Kidney (tissue), 14 donors: ENCODE data around the gene RNF113B. TPM values are rescaled to one million over a fixed set of nuclear protein-coding genes. Genes with fewer than 3 reads are reported as not detected.

ENCODE experiments used
- DNase-seq, 5 donors: peaks; one replicate each; pipeline ENCODE4 v3.0.0-alpha.2; 2013 to 2020
- FAIRE-seq: peaks from 2 replicates; lab custom pipeline; 2012; peaks lifted over from hg19 to GRCh38; lab: Jason Lieb, UNC
- H3K27ac ChIP-seq, 2 donors: one replicate each; pipeline ENCODE4 v1.7.0; 2013; ENCODE audit warnings: low read depth in 2 of 2, low read length in 2 of 2, inconsistent platforms in 1 of 2
- H3K27me3 ChIP-seq: one replicate; pipeline ENCODE4 v1.7.1; 2013; ENCODE audit warnings: low read length, inconsistent platforms; ENCODE audit not compliant: control insufficient read depth, insufficient read depth
- H3K36me3 ChIP-seq, 3 donors: one replicate each; pipeline versions ENCODE4 v1.7.0 to v1.7.1; 2013; ENCODE audit warnings: low read length in 3 of 3, control low read depth in 1 of 3, inconsistent platforms in 1 of 3; ENCODE audit not compliant: insufficient read depth in 3 of 3, control insufficient read depth in 2 of 3
- H3K4me1 ChIP-seq, 3 donors: one replicate each; pipeline versions ENCODE4 v1.7.0 to v1.7.1; 2013; ENCODE audit warnings: low read length in 3 of 3, inconsistent platforms in 1 of 3, low read depth in 1 of 3; ENCODE audit not compliant: control insufficient read depth in 2 of 3, insufficient read depth in 2 of 3
- H3K4me3 ChIP-seq, 3 donors: one replicate each; pipeline versions ENCODE4 v1.7.0 to v1.8.1; 2013; ENCODE audit warnings: low read length in 3 of 3, control low read depth in 1 of 3, inconsistent platforms in 1 of 3
- H3K9ac ChIP-seq, 3 donors: one replicate each; pipeline versions ENCODE4 v1.7.0 to v1.7.1; 2013; ENCODE audit warnings: low read length in 3 of 3, control low read depth in 1 of 3, inconsistent platforms in 1 of 3
- H3K9me3 ChIP-seq, 3 donors: one replicate each; pipeline versions ENCODE4 v1.7.0 to v1.7.1; 2013; ENCODE audit warnings: low read length in 3 of 3, control low read depth in 1 of 3, inconsistent platforms in 1 of 3; ENCODE audit not compliant: control insufficient read depth in 2 of 3, insufficient read depth in 1 of 3
- CTCF ChIP-seq: IDR thresholded peaks from 3 replicates; pipeline ENCODE4 v1.5.1; 2012; ENCODE audit warnings: mild to moderate bottlenecking, moderate library complexity, borderline replicate concordance; ENCODE audit not compliant: insufficient read depth; ENCODE audit errors: extremely low read depth
- intact Hi-C: fragments of 100-400 bp; cut with DNase I; formaldehyde crosslinking; loops from one replicate; pipeline ENCODE4 v1.11.1; 2022
- polyA plus RNA-seq: library from polyadenylated mRNA; stranded (reverse); fragments of 350-450 nt; fragmentation: Illumina TruSeq; extraction: RNeasy Lipid Tissue Mini Kit (QIAGEN cat#74804); gene quantifications from one replicate; pipeline ENCODE4 v1.2.3, GENCODE V29; 2014; ENCODE audit warnings: low read depth, low replicate concordance; ENCODE audit not compliant: insufficient read depth
- total RNA-seq: library from RNA; stranded (reverse); fragmentation: NEBNext Ultra II Directional; extraction: Animal tissue kit (Norgen Biotek cat#: 25700); gene quantifications from one replicate; pipeline ENCODE4 v1.2.1, GENCODE V29; 2021
- donor health status: control.
- donor health status: control.
- donor health status: control.
- donor health status: control.
- donor health status: control.
- donor health status: DM: yes; HTN: yes; CAD: no.
- donor health status: Normal renal cell carcinoma (clear cell type).

RNF113B gene
- total and polyA plus RNA-seq, 2 donors from 2014 or later = not detected

GRCh38 chr13:98217597-98217996, 40.5 kb upstream of the RNF113B start:
- FAIRE-seq (no peak), DNase-seq (no peak)
- intact Hi-C loops = no loop called here
- TF ChIP-seq CTCF = no peak
- Histone ChIP-seq H3K27ac (peak overlapping the region in 1 of 2 donors; percentile 12), H3K4me1 (peaks cover 22 to 51% (median 27%) of the 10 kb centered on the region in 3 donors), H3K9me3 (no peaks in the 10 kb centered on the region), H3K36me3 (peaks cover 0 to 21% (median 0%) of the 10 kb centered on the region in 3 donors), H3K9ac (peak overlapping the region in 1 of 3 donors; percentile 17), H3K27me3 (no peaks in the 10 kb centered on the region), H3K4me3 (no peak overlapping the region)

GRCh38 chr13:98216711-98217285, 39.7 kb upstream of the RNF113B start:
- H3K36me3 ChIP-seq = peaks cover 0 to 21% (median 0%) of the 10 kb centered on the region in 3 donors
- H3K4me1 ChIP-seq = peaks cover 18 to 44% (median 26%) of the 10 kb centered on the region in 3 donors
- intact Hi-C loops = no loop called here
- H3K9ac ChIP-seq = no peak overlapping the region
- FAIRE-seq (no peak), DNase-seq (peak in 1 of 5 donors; percentile 65)
- peak overlapping the region in 1 of 2 donors; percentile 53 for H3K27ac ChIP-seq
- no peak overlapping the region for H3K4me3 ChIP-seq
- no peaks in the 10 kb centered on the region for H3K9me3 ChIP-seq
- TF ChIP-seq CTCF = no peak
- H3K27me3 ChIP-seq = no peaks in the 10 kb centered on the region

GRCh38 chr13:98216135-98216565, 39.1 kb upstream of the RNF113B start:
- peak overlapping the region; percentile 46 to 59 for H3K27ac ChIP-seq
- H3K9me3 ChIP-seq = no peaks in the 10 kb centered on the region
- no peak overlapping the region for H3K4me3 ChIP-seq
- peaks cover 14 to 39% (median 27%) of the 10 kb centered on the region in 3 donors for H3K4me1 ChIP-seq
- no peak for TF ChIP-seq CTCF
- H3K36me3 ChIP-seq = peaks cover 0 to 21% (median 0%) of the 10 kb centered on the region in 3 donors
- intact Hi-C loops = no loop called here
- no peaks in the 10 kb centered on the region for H3K27me3 ChIP-seq
- FAIRE-seq (no peak), DNase-seq (peak in 3 of 5 donors; percentile 45 to 89 (median 61))
- peak overlapping the region in 1 of 3 donors; percentile 1 for H3K9ac ChIP-seq
